ENCODE data around the gene LAMA2. TPM values are rescaled to one million over a fixed set of nuclear protein-coding genes. Genes with fewer than 3 reads are reported as not detected.

LAMA2 gene
- total and polyA plus RNA-seq, 4 donors, result 5.2 to 105 (median 45.9) TPM

- Histone ChIP-seq H3K9me3 (ENCODE audit: control insufficient read depth in 4 of 4, insufficient read depth in 3 of 4, low read length in 3 of 4) (peaks cover 0 to 2% (median 0%) of the 10 kb centered on the region in 4 donors), H3K4me1 (ENCODE audit: control insufficient read depth in 5 of 5, insufficient read depth in 5 of 5, low read length in 5 of 5) (peaks cover 0 to 9% (median 0%) of the 10 kb centered on the region in 5 donors), H3K9ac (ENCODE audit: insufficient read depth in 1 of 2, low read length in 2 of 2) (no peak overlapping the region), H3K27me3 (ENCODE audit: control insufficient read depth in 3 of 3, insufficient read depth in 3 of 3, low read length in 2 of 3) (no peaks in the 10 kb centered on the region), H3K4me3 (no peak overlapping the region), H3K27ac (ENCODE audit: low read depth in 1 of 2, low read length in 1 of 2) (no peak overlapping the region), H3K36me3 (ENCODE audit: control insufficient read depth in 4 of 4, insufficient read depth in 4 of 4, low read length in 4 of 4) (peaks cover 0 to 15% (median 8%) of the 10 kb centered on the region in 4 donors)
- DNase-seq, result no peak
- TF ChIP-seq CTCF (IDR thresholded peaks at IDR 0.05; ENCODE audit: control extremely low read depth, extremely low read depth), result no peak
- 61 to 79% methylated on average over 2 of the region's 2 CpGs for WGBS, 2 donors
- no peak for ATAC-seq (ENCODE audit: insufficient read depth, low FRiP score)
Observed at GRCh38 chr6:129195161-129195560, 312.2 kb downstream of the LAMA2 start.

GRCh38 chr6:129195643-129196042 is 312.7 kb downstream of the LAMA2 start:
- peaks cover 0 to 2% (median 0%) of the 10 kb centered on the region in 4 donors for H3K9me3 ChIP-seq (ENCODE audit: control insufficient read depth in 4 of 4, insufficient read depth in 3 of 4, low read length in 3 of 4)
- no peak for TF ChIP-seq CTCF (IDR thresholded peaks at IDR 0.05; ENCODE audit: control extremely low read depth, extremely low read depth)

GRCh38 chr6:129197154-129197553 is 314.2 kb downstream of the LAMA2 start:
- H3K9me3 ChIP-seq (ENCODE audit: control insufficient read depth in 4 of 4, insufficient read depth in 3 of 4, low read length in 3 of 4), result peaks cover 0 to 2% (median 0%) of the 10 kb centered on the region in 4 donors
- DNase-seq (no peak), ATAC-seq (ENCODE audit: insufficient read depth, low FRiP score) (no peak)
- H3K4me3 ChIP-seq, result no peak overlapping the region
- H3K27ac ChIP-seq (ENCODE audit: low read depth in 1 of 2, low read length in 1 of 2), result no peak overlapping the region
- no peak overlapping the region for H3K9ac ChIP-seq (ENCODE audit: insufficient read depth in 1 of 2, low read length in 2 of 2)
- WGBS, 2 donors, result 84 to 87% methylated on average over 4 of the region's 4 CpGs
- H3K36me3 ChIP-seq (ENCODE audit: control insufficient read depth in 4 of 4, insufficient read depth in 4 of 4, low read length in 4 of 4), result peaks cover 0 to 10% (median 7%) of the 10 kb centered on the region in 4 donors
- no peaks in the 10 kb centered on the region for H3K27me3 ChIP-seq (ENCODE audit: control insufficient read depth in 3 of 3, insufficient read depth in 3 of 3, low read length in 2 of 3)
- H3K4me1 ChIP-seq (ENCODE audit: control insufficient read depth in 5 of 5, insufficient read depth in 5 of 5, low read length in 5 of 5), result peaks cover 0 to 4% (median 0%) of the 10 kb centered on the region in 5 donors
- no peak for TF ChIP-seq CTCF (IDR thresholded peaks at IDR 0.05; ENCODE audit: control extremely low read depth, extremely low read depth)

More at GRCh38 chr6:129195643-129196042, 312.7 kb downstream of the LAMA2 start:
- no peak overlapping the region for H3K4me3 ChIP-seq
- H3K27ac ChIP-seq (ENCODE audit: low read depth in 1 of 2, low read length in 1 of 2), result peak overlapping the region in 1 of 2 donors; percentile 45
- DNase-seq, result peak in 1 of 3 donors; percentile 32
- no peak for ATAC-seq (ENCODE audit: insufficient read depth, low FRiP score)
- H3K27me3 ChIP-seq (ENCODE audit: control insufficient read depth in 3 of 3, insufficient read depth in 3 of 3, low read length in 2 of 3), result no peaks in the 10 kb centered on the region
- H3K4me1 ChIP-seq (ENCODE audit: control insufficient read depth in 5 of 5, insufficient read depth in 5 of 5, low read length in 5 of 5), result peaks cover 0 to 9% (median 0%) of the 10 kb centered on the region in 5 donors
- peaks cover 0 to 15% (median 8%) of the 10 kb centered on the region in 4 donors for H3K36me3 ChIP-seq (ENCODE audit: control insufficient read depth in 4 of 4, insufficient read depth in 4 of 4, low read length in 4 of 4)
- H3K9ac ChIP-seq (ENCODE audit: insufficient read depth in 1 of 2, low read length in 2 of 2), result no peak overlapping the region

- ATAC-seq (ENCODE audit: insufficient read depth, low FRiP score), result no peak
- no peak for DNase-seq
- Histone ChIP-seq H3K27ac (ENCODE audit: low read depth in 1 of 2, low read length in 1 of 2) (no peak overlapping the region), H3K36me3 (ENCODE audit: control insufficient read depth in 4 of 4, insufficient read depth in 4 of 4, low read length in 4 of 4) (peaks cover 0 to 5% (median 0%) of the 10 kb centered on the region in 4 donors), H3K27me3 (ENCODE audit: control insufficient read depth in 3 of 3, insufficient read depth in 3 of 3, low read length in 2 of 3) (no peaks in the 10 kb centered on the region), H3K9ac (ENCODE audit: insufficient read depth in 1 of 2, low read length in 2 of 2) (no peak overlapping the region), H3K9me3 (ENCODE audit: control insufficient read depth in 4 of 4, insufficient read depth in 3 of 4, low read length in 3 of 4) (no peaks in the 10 kb centered on the region), H3K4me1 (ENCODE audit: control insufficient read depth in 5 of 5, insufficient read depth in 5 of 5, low read length in 5 of 5) (peaks cover 0 to 4% (median 0%) of the 10 kb centered on the region in 5 donors), H3K4me3 (no peak overlapping the region)
- WGBS, 2 donors, result 86 to 91% methylated on average over 9 of the region's 9 CpGs
- no peak for TF ChIP-seq CTCF (IDR thresholded peaks at IDR 0.05; ENCODE audit: control extremely low read depth, extremely low read depth)
Observed at GRCh38 chr6:129200151-129200550, 317.2 kb downstream of the LAMA2 start.
